Bone marrow (tissue), 2 donors: ENCODE measurements around the gene RNF220.
"Not testable (repeated sequence)": the region's sequence is repeated elsewhere in the genome, so short reads cannot be mapped to it uniquely, and the experiment has no call there.

ENCODE experiments used
- DNase-seq, 2 donors: peaks; one replicate each; lab custom pipeline; 2025; lab: John Stamatoyannopoulos, UW

Gene RNF220

DNA sequence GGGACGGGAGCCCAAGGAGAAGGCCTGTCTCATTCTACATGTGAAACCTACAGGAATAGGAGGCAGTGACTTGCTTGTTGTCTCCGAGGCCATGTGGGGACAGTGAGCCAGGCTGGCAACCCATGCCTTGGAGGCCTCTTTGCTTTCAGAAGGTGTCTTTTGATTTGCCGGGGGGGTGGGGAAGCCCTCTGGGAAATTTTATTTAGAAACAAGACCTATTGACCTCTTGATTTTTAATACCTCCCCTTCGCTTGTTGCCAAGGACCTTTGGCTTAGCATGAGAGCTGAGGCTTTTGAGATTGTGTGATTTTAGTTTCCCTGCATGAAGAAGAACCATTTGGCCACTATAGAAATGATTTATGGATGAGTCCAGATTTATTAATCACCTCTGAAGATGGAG is 273.6 kb downstream of the RNF220 start:
- DNase-seq = no peak

DNA sequence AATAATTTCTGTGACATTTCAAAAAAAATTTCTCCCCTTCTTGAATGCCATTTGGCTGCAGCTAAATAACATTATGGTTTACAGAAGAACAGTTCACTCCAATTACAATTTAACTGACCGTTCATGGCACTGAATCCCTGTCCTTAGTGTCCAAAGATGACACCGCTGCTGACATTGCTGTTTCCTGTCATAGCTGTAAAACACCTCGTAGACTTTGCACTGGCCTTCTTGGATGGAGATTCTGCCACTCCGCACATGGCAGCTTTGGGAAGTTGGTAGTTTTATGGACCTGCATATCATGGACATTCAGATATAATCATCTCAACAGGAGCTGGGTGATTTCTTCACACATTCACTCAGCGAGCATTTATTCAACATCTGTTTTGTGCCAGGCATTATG is 274.4 kb downstream of the RNF220 start:
- DNase-seq = no peak

DNA sequence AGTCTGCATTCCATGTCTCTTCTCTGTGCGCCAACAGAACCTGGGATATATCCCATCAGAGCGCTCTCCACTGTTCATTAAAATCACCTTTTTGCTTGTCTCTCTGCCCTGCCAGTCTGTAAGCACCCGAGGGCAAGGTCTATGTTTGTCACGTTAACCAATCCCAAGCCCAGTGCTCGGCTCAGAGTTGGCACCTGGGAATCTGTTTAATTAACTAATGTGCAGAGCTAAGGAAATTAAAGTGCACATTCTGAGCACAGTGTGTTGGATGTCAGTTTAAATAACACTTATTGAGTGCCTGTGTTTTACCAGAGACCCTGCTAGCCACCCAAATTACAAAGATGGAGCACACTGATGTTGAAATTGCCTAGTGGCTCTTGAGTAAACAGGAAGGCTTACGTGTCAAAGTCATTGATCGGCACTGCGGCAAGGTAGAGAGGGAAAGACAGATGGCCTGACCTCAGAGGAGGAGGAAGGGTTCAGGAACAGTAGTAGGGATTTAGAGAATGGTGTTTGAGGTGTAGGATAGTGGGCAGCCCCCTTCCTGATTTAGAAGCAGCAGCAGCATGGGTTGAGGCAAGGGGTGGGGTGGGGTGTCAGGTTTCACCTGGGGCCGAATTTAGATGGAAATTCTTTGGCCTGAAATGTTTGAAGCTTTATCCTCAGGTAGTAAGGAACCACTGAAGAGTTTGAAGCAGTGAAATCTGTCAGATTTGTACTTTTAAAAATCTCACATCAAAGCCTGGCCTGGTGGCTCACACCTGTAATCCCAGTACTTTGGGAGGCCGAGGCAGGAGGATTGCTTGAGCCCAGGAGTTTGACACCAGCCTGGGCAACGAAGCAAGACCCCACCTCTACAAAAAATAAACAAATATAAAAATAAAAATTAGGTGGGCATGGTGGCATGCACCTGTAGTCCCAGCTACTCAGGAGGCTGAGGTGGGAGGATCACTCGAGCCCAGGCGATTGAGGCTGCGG is 277.1 kb downstream of the RNF220 start:
- no peak for DNase-seq

DNA sequence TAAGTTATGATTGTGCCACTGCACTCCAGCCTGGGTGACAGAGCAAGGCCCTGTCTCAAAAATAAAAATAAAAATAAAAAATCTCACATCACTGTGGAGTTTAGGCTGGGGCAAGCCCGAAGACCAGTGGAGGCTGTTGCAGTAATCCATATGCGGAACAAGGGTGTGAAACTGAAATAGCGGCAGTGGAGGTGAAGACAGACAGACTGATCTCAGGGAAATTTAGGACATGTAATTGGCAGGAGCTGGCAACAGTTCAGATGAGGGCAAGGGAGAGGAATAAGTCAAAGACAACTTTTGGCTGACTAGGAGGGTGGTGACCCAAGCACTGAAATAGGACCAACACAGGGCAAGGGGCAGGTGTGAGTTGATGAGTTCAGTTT is 277.8 kb downstream of the RNF220 start:
- no peak for DNase-seq

DNA sequence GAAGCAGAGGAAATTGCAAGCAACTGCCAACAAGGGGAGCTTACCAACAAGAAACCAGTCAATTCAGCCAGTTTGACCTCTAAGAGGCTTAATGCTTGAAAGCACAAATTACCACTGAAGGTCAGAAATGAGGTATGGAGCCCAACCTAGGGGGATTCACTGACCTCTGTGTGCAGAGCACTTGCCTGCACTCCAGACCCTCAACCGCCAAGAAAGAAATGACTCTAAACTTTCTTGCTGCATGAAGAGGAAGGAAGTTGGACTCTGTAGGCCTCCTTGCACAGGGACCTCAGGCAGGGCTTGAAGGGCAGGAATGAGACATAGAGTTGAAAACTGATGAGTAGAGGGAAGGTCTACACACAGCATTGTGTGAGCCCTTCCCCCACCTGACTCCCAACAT is 279.5 kb downstream of the RNF220 start:
- peak in 1 of 2 donors; percentile 64 for DNase-seq

DNA sequence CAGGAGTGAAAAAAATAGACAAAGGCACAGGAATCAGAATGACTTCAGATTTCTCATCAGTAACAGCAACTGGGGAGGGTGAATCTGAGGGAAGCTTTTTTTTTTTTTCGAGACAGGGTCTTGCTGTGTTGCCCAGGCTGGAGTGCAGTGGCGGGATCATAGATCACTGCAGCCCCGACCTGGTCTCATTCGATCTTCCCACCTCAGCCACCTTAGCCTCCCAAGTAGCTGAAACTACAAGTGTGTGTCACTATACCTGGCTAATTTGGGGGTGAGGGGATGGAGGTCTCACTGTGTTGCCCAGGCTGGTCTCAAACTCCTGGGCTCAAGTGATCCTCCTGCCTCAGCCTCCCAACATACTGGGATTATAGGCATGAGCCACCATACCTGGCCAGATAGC is 280.2 kb downstream of the RNF220 start:
- DNase-seq = no peak

DNA sequence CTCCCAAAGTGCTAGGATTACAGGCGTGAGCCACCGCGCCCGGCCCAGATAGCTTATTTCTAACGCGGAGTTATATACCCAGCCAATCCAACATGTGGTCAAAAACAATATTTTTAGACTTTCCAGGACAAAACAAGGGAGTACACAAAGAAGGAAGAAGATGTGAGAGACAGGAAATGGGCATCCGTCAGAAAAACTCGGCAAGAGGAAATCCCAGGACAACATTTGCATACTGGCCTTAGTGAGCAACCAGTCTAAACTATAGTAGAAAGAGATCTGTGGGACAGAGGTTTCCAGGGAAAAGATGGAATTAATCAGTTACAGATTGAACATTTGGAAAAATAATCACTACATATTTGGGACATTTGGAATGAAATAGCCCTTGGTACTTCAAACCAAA is 280.8 kb downstream of the RNF220 start:
- no peak for DNase-seq

DNA sequence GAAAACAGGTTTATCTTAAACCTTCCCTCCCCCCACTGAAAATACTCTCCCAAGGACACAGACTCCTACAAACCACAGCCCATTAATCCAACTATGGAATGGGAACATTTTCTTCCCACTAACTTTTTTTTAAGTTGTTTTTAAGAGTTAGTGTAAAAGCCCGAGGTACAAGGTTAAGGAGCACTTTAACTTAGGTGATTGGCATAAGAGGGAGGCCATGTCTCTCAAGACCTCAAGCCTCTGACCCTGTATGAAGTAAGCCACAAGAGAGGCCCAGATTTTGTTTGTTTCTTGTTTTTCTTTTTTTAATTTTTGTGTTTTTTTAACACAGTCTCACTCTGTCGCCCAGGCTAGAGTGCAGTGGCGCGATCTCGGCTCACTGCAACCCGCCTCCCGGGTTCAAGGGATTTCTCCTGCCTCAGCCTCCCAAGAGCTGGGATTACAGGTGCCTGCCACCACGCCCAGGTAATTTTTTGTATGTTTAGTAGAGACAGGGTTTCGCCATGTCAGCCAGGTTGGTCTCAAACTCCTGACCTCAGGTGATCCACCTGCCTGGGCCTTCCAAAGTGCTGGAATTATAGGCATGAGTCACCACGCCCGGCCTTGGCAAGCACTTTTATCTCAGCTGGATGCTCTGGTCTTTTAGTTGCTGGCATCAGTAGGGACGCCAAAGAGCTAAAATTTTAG is 283.8 kb downstream of the RNF220 start:
- DNase-seq = no peak

DNA sequence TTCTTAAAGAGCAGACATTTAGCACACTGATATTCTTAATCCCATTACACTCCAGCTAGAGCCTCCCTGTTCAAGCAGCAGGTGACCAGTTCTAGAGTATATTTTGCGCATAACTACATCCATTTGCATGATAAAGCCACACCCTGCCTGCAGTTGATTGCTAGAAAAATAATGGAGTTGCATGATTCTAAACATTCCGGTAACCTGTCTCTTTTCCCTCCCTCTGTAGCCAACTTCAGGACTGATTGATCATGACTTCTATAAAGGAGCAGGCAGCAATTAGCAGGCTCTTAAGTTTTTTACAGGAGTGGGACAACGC is 284.4 kb downstream of the RNF220 start:
- DNase-seq = no peak

DNA sequence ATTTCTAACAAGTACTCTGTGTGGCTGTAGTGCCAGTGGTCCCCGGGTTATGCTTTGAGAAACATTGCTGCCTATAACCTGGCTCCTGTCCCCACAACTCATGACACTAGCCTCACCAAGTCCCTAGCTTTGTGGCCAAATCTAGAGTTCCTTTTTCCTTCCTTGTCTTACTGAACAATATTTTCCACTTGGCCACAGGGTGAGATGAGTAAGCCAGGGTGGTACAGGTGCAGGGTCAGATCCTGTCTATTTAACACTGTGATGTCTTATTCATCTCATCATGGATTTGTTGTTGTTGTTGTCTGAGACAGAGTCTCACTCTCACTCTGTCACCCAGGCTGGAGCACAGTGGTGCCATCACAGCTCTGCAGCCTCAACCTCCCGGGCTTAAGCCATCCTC is 288.1 kb downstream of the RNF220 start:
- DNase-seq = peak in 1 of 2 donors; percentile 13

DNA sequence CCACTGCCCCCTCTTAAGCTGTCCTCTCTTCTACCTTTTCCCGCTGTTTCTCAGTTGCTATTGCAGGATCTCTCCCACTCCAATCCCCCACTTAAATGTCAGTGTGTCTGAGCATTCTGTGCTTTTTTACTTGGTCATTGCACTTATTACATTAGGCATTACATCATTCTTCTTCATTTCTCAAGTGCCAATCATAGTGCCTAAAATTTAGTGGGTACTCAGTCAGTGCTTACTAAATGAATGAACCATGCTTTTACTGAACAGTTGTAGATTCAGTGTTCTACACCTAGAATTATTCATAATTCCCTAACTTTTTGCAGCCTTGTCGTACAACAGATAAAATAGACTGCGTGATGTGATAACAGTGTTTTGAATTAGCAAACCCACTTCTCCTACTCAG is 288.8 kb downstream of the RNF220 start:
- no peak for DNase-seq

DNA sequence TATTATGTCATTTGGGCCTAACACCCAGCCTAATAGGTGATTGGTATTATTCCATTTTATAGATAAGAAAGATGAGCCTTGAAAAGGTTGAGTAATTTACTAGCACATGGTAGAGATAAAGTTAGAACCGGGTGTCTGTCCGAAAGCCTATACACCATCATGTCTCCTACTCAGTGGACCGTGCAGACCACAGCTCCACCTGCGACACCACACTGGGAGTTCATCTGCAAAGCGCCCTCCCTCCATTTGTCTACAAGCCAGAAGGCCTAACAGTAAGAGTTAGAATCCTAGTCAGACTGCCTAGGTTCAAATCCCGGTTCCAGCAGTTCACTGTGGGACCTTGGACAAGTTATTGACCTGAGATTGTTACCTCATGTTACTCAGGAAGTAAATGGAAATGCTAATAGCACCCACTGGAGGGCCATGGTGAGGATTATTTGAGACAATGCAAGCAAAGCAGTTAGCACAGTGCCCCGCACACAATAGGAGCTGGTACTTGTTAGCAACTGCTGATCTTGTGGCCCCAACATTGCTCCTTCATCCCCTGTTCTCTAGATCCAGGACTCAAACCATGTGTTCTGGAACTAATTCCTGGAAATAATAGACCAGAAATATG is 289.9 kb downstream of the RNF220 start:
- no peak for DNase-seq

DNA sequence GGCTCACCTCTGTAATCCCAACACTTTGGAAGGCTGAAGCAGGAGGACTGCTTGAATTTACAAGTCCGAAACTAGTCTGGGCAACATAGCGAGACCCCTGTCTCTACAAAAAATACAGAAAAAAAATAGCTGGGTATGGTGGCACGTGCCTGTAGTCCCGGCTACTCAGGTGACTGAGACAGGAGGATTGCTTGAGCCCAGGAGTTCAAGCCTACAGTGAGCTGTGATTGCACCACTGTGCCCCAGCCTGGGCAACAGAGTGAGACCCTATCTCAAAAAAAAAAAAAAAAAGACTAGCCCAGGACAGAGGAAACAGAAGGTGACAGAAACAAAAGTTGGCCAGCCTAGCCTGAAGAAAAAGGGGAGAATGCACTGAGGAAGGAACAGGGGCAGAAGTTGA is 290.6 kb downstream of the RNF220 start:
- no peak for DNase-seq

DNA sequence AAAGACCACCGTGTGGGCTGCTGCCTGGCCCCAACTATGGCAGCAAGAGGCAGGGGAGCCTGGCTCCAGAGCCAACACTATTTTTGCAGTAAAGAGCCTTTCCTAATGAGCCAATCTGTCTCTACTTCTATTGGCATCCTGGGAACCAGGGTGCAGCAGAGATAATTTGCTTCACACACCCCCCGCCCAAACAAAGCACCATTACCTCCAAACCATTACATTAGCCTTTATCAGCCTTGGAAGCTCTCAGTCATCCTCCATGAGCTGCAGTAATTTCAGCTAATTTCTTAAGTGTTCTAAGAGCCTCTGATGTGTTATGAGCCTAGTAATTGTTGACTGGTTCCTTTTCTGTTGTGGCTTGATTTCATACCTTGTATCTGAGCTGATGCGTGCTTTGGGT is 291.0 kb downstream of the RNF220 start:
- DNase-seq = no peak

DNA sequence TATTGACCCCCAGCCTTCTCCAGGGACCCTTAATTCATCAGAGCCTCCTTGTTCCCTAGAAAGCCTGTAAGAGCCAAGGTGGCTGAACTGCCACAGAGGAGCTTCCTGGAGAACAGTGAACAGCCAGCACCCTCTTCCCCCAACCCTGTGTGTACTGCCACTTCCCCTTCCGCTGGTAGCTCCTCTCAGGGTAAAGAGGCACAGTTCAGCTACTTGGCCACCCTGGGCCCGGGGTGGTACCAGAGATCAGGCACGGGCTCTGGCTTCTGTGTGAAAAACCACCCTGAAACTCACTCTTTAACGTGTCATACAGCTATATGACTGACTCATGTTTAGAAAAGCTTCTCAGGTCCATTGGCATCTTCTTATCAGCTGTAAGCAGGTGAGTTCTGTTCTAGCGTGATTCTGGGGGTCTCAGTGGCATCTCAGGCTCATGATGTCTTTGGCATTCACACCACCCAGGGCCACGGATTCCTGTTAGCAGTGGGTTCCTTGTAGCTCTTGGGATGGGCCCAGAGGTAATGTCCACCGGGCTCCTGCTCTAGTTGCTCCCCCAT is 291.8 kb downstream of the RNF220 start:
- DNase-seq = peak in 1 of 2 donors; percentile 12

DNA sequence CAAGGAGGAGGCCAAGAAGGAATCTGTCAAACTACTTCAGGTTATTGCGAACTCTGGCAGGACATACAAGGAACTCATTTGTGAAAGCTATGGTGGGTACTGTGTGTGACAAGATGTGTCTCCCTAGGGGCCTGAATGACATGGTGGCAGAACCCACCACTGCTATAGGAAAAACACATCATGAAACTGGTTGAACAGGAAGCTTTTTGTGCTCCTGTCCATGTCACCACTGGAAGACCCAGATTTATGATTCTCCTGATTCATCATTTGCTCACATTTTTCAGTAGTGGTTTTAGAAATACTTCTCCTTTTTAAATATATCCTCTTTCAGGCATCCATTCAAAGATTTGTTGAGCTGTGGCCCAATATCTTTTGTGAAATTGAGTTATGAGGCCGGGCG is 293.1 kb downstream of the RNF220 start:
- peak in 1 of 2 donors; percentile 84 for DNase-seq

DNA sequence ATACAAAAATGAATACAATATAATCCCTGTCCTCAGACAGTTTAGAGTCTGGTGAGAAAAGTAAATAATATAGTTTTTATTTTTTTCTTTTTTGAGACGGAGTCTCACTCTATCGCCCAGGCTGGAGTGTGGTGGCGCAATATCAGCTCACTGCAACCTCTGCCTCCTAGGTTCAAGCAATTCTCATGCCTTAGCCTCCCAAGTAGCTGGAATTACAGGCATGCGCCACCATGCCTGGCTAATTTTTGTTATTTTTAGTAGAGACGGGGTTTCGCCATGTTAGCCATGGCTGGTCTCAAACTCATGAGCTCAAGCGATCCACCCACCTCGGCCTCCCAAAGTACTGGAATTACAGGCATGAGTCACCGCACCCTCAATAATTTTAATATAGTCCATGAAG is 294.3 kb downstream of the RNF220 start:
- not testable (repeated sequence) for DNase-seq

DNA sequence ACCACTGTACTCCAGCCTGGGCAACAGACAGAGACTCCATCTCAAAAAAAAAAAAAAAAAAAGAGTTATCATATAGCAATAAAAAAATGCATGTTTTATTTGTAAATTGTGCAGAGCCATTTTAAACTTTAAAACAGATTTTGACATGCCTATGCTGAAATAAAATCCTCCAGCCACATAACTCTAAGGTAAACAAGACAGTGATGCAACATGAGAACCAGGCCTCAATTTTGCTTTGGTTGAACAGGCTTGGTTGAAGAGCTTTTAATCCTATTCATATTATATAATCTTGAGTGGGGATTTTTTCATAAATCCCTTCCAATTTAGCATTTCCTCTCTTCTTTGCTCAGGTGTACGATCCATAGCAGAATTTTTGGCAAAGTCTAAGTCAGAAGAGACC is 295.5 kb downstream of the RNF220 start:
- DNase-seq = no peak

DNA sequence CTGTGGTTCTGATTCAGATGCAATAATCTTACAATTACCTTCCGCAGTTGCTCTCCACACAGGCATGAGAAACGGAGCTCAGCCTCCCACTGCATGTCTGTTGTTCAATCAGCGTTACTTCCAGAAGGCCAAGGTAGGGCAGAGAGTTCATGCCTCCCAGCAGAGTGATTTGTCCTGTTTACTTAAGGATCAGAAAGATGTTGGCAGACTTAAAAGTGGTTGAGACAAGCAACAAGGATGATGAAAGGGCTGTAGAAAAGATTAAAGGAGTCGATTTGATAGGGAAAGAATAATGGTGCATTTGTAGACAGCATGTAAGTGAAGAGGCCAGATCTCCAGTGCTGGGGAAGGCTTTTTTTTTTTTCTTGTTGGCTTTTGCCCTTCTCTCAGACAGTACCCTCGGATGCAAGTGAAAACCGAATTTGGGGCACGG is 296.1 kb downstream of the RNF220 start:
- DNase-seq = no peak
